Smooth muscle cell of the pulmonary artery (primary cell): ENCODE data around the gene IARS2. TPM values are rescaled to one million over a fixed set of nuclear protein-coding genes. Genes with fewer than 3 reads are reported as not detected.

Experiments
- total RNA-seq: library from RNA; depleted of rRNA; stranded (reverse); fragments of >200 nt; gene quantifications from 2 replicates; pipeline ENCODE4 v1.2.3, GENCODE V29; 2014

Gene IARS2
- total RNA-seq, result 109 and 115 TPM in 2 replicates

DNA sequence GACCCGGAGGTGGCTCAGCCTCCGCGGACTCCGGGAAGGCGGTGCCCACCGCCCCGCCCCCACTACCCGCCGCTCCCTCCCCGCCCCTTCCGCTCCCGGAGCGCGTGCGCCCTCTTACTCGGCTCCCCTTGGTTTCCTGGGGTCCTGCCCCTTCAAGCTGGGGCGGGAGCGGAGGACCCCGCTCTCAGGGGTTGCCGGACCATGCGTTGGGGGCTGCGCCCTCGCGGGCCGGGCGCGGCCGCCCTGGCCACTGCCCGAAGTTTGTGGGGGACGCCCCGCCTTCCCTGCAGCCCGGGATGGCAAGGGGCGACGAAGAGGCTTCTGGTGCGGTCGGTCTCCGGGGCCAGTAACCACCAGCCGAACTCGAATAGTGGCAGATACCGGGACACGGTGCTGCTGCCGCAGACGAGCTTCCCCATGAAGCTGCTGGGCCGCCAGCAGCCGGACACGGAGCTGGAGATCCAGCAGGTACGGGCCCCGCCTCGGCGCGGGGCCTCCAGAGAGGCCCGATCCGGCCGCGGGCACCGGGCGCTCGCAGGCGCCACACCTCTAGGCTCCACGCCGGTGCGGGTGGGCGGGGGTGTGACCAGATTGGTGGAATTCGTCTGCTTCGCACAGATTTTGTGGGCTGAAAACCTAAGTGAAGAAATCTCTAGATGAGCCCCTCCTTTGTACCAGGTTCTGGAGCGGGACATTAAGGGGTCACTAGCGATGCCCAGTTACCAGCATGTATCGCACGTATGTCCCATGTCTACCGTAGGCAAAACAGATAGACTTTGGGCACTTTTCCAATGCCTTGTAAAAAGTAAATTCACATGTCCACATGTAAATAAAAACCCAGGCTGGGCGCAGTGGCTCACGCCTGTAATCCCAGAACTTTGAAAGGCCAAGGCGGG, at the start of gene IARS2:
TSS of gene IARS2 (plus strand) at position 117 of the 896 bp plus-strand sequence. CDS start at position 202, 85 bp downstream.

DNA sequence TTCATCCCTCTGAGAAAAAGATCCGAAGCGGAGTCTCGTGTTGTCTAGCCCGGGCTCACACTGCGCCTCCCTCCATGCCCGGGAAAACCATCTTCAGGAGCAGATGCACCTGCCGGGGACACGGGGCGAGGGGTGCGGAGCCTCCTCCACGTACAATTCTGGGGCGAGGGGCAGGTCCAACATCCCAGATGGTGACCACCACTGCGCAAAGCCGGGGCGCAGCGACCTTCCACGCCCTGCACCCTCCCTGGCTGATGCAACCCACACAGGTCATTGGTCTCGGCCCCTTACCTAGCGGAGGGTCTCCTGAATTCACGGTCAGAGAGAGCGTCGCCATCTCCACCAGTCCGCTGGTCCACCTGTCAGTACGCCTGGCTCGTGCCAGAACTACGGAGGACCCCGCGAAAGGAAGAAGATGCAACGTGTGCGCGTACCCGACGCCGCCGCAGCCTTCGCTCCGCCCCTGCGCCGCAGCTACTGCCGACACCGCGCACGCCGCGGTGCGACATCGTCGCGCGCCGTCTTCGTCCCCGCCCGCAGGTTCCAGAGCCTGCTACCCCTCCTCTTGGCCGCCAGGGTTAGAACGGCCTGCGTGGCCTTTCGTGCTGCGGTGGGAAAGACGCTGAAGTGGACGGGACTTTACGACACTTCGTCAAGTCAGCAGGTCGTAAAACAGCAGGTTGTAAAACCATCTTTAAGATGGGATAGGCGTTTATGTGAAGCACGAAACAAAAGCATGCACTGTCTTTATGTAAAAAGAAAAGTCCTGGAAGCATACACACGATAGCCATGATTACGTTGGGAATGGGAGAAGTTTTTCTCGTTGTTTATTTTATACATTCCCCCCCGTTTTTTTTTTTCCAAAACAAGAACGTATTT, 47.6 kb upstream of the IARS2 start, which contains the start of gene EPRS1:
TSS of gene EPRS1 (minus strand) at position 454 of the 879 bp plus-strand sequence. CDS start at position 337, 117 bp downstream.

GRCh38 chr1:220089650-220090556, 4.0 kb upstream of the IARS2 start, which contains the start of gene BPNT1:
Gene BPNT1, minus strand, starts transcription at chr1:220089788. Its CDS starts 9,942 bp downstream, at chr1:220079846.

Other genes starting within 250 kb of the IARS2 start
- 0.07 TPM in 1 of 2 replicates, not detected in the other for gene SLC30A10, start 165.6 kb upstream of the IARS2 start, total RNA-seq
- gene EPRS1, start 47.6 kb upstream of the IARS2 start, total RNA-seq, result 172 and 186 TPM in 2 replicates
- 20.2 and 26.8 TPM in 2 replicates for gene BPNT1, start 4.3 kb upstream of the IARS2 start, total RNA-seq
- gene RAB3GAP2, start 178.3 kb downstream of the IARS2 start, total RNA-seq, result 49.3 and 51.5 TPM in 2 replicates